Heart left ventricle (tissue), 13 donors: Measurements from ENCODE around the gene CTDSP2.

Source experiments
- CTCF ChIP-seq, 12 donors: fragments of 200-600 bp; sonication (generic) in 4 of 12; IDR thresholded peaks; one replicate each; pipeline versions ENCODE4 v1.5.0 to v1.8.0; 2018 to 2022; ENCODE audit warnings: antibody characterized with exemption in 12 of 12, mild to moderate bottlenecking in 5 of 12
- POLR2A ChIP-seq, 2 donors: fragments of 450-650 bp; IDR thresholded peaks; one replicate each; pipeline ENCODE4 v1.6.1; 2017; ENCODE audit warnings: antibody characterized with exemption in 2 of 2, mild to moderate bottlenecking in 2 of 2, moderate library complexity in 2 of 2
- donor health status: ischemic (EF 13 %, LVEDD 7.1; RV severe dilation, severe dysfunction).
- donor health status: DM: no; HTN: yes; CAD: no.
- donor health status: DM: no; HTN: no; CAD: no.
- donor health status: ischemic (EF 25% LVEDD 6.9; RV normal size, moderate dysfunction).
- donor health status: ischemic (EF 25% LVEDD 5.7; RV mildly dilated, moderate dysfunction).
- donor health status: ischemic (EF 35%, LVEDD 5.7; RV mildly dilated, moderate dysfunction).
- donor health status: nonischemic (EF 11% LVEDD 7.7; RV severe dilation, severe dysfunction).
- donor health status: DM: yes; HTN: yes; CAD: no.
- donor health status: PGD.
- donor health status: ischemic (EF 29% LVEDD 5.4; RV normal size, mild dysfunction).
- donor health status: nonischemic (EF 23%, LVEDD 6.1; RV moderate dilation, normal function).

DNA sequence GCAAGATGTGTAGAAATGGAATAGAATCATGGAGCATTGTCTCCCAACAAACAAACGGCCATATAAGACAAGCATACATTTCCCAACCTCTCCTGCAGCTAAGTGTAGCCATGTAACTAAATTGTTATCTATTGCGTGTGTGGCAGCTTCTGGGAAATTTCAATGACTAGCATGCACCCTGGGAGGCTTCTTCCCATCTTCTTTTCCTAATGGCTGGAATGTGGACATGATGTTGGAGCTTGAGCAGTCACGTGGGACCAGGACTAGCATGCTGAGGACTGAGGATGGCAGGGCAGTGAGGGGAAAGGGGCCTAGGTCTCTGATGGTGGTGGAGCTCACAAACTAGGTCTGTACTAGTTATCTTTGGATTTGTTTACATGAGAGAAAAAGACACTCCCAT, 21.7 kb upstream of the CTDSP2 start:
- TF ChIP-seq CTCF (IDR thresholded peaks at IDR 0.05): no peak
- TF ChIP-seq POLR2A (IDR thresholded peaks at IDR 0.05): no peak
